Endothelial cell of umbilical vein (primary cell): ENCODE data around the gene LSM14B. TPM values are rescaled to one million over a fixed set of nuclear protein-coding genes. Genes with fewer than 3 reads are reported as not detected.

Experiments
- BruUV-seq: library from RNA; stranded (reverse); fragments of 400-500 nt; replicated peaks from 2 replicates; lab custom pipeline; 2021; lab: Mats Ljungman, UMichigan
- CTCF ChIA-PET: fragments of 300-600, 350-600 bp; sonication (Branson Sonifier 250); formaldehyde crosslinking; loops from one replicate; lab custom pipeline; 2021; ENCODE audit warnings: antibody characterized with exemption, inconsistent platforms; lab: Charles Lee
- POLR2A ChIA-PET: fragments of 300-600, 350-600 bp; sonication (Branson Sonifier 250); formaldehyde crosslinking; loops from one replicate; lab custom pipeline; 2021; ENCODE audit warnings: antibody characterized with exemption, inconsistent platforms; lab: Charles Lee
- DNase-seq: peaks from one replicate; pipeline ENCODE4 v3.0.0-alpha.2; 2011; ENCODE audit warnings: low read depth, low spot score
- FAIRE-seq: peaks from 2 replicates; lab custom pipeline; 2011; peaks lifted over from hg19 to GRCh38; lab: Jason Lieb, UNC
- H2AFZ ChIP-seq: 2 replicates; pipeline ENCODE4 v1.6.0; 2012; ENCODE audit warnings: low read depth, low read length, control low read depth, inconsistent platforms
- H3K27ac ChIP-seq: 2 replicates; pipeline ENCODE4 v1.5.1; 2011; ENCODE audit warnings: low read depth, mild to moderate bottlenecking, control low read depth, low read length, moderate library complexity; ENCODE audit not compliant: insufficient read depth
- H3K27me3 ChIP-seq, 2 experiments: 2 replicates each; pipeline versions ENCODE4 v1.6.0 to v1.6.1; 2011; ENCODE audit warnings: low read length in 2 of 2, mixed read lengths in 1 of 2; ENCODE audit not compliant: control insufficient read depth in 2 of 2, insufficient read depth in 2 of 2
- H3K36me3 ChIP-seq, 2 experiments: 2 replicates in 1 of 2; 3 replicates in 1 of 2; pipeline ENCODE4 v1.5.1; 2011; ENCODE audit warnings: low read length in 2 of 2, mild to moderate bottlenecking in 1 of 2, moderate library complexity in 1 of 2; ENCODE audit not compliant: control insufficient read depth in 2 of 2, insufficient read depth in 2 of 2; ENCODE audit errors: extremely low read depth in 1 of 2
- H3K4me1 ChIP-seq: 3 replicates; pipeline ENCODE4 v1.5.1; 2011; ENCODE audit warnings: mild to moderate bottlenecking, low read length; ENCODE audit not compliant: control insufficient read depth, insufficient read depth; ENCODE audit errors: extremely low read depth
- H3K4me2 ChIP-seq: 2 replicates; pipeline ENCODE4 v1.6.1; 2011; ENCODE audit warnings: low read length, control low read depth, mixed read lengths; ENCODE audit not compliant: insufficient read depth
- H3K4me3 ChIP-seq, 3 experiments: fragments of 200-600 bp in 1 of 3; sonication (generic), shearing (Covaris generic) in 1 of 3; replicated peaks in 1 of 3; 2 replicates each; pipeline ENCODE4 v1.5.1; 2011 to 2016; ENCODE audit warnings: control low read depth in 3 of 3, low read length in 3 of 3, mild to moderate bottlenecking in 2 of 3, inconsistent platforms in 1 of 3, low read depth in 1 of 3, moderate library complexity in 1 of 3; ENCODE audit not compliant: insufficient read depth in 1 of 3
- H3K79me2 ChIP-seq: 2 replicates; pipeline ENCODE4 v1.6.0; 2012; ENCODE audit warnings: low read length, inconsistent platforms; ENCODE audit not compliant: control insufficient read depth, insufficient read depth
- H3K9ac ChIP-seq: replicated peaks from 2 replicates; pipeline ENCODE3; 2011; ENCODE audit warnings: low read length, control low read depth; ENCODE audit not compliant: insufficient read depth; ENCODE audit errors: extremely low read depth
- H3K9me1 ChIP-seq: replicated peaks from 3 replicates; pipeline ENCODE4 v1.6.0; 2011; ENCODE audit warnings: mild to moderate bottlenecking, low read length; ENCODE audit not compliant: control insufficient read depth, insufficient read depth; ENCODE audit errors: extremely low read depth
- H3K9me3 ChIP-seq: replicated peaks from 2 replicates; pipeline ENCODE4 v1.5.1; 2012; ENCODE audit warnings: low read length, inconsistent platforms; ENCODE audit not compliant: control insufficient read depth, insufficient read depth
- H4K20me1 ChIP-seq: replicated peaks from 2 replicates; pipeline ENCODE3; 2011; ENCODE audit warnings: mild to moderate bottlenecking, low read length; ENCODE audit not compliant: control insufficient read depth, insufficient read depth; ENCODE audit errors: extremely low read depth
- EZH2 ChIP-seq: IDR thresholded peaks from 2 replicates; pipeline ENCODE4 v1.6.1; 2012; ENCODE audit warnings: borderline replicate concordance, low read depth, mild to moderate bottlenecking, moderate library complexity, low read length, inconsistent platforms; ENCODE audit not compliant: severe bottlenecking
- FOS ChIP-seq: IDR thresholded peaks from 2 replicates; pipeline ENCODE4 v1.6.1; 2011; ENCODE audit warnings: mild to moderate bottlenecking, low read length, moderate library complexity, borderline replicate concordance; ENCODE audit not compliant: insufficient read depth
- GATA2 ChIP-seq: IDR thresholded peaks from 2 replicates; pipeline ENCODE4 v1.7.0; 2011; ENCODE audit warnings: low read depth, mild to moderate bottlenecking, moderate library complexity, mixed read lengths, low read length; ENCODE audit not compliant: insufficient read length, insufficient read depth
- JUN ChIP-seq: IDR thresholded peaks from 2 replicates; pipeline ENCODE4 v1.6.1; 2011; ENCODE audit warnings: borderline replicate concordance, low read depth; ENCODE audit not compliant: insufficient read length, insufficient read depth
- MYC ChIP-seq: IDR thresholded peaks from one replicate; pipeline ENCODE4 v1.6.1; 2011; ENCODE audit warnings: mild to moderate bottlenecking, low read depth, low read length
- POLR2A ChIP-seq: IDR thresholded peaks from 2 replicates; pipeline ENCODE4 v1.6.1; 2012; ENCODE audit warnings: low read depth, mild to moderate bottlenecking, control low read depth, low read length
- POLR2AphosphoS5 ChIP-seq: IDR thresholded peaks from 2 replicates; pipeline ENCODE4 v1.6.1; 2012; ENCODE audit warnings: low read depth, mild to moderate bottlenecking, control low read depth, low read length, moderate library complexity; ENCODE audit not compliant: insufficient read depth
- dilution Hi-C: fragments of 300-500 bp; cut with MboI; formaldehyde crosslinking; loops from one replicate; pipeline ENCODE4 v1.15.0; 2019; ENCODE audit warnings: low sequenced_read_pairs; ENCODE audit not compliant: extremely low pct_ligation_motif_present
- intact Hi-C: fragments of 100-400 bp; cut with micrococcal nuclease; formaldehyde crosslinking; loops from one replicate; pipeline ENCODE4 v1.10.0; 2022
- polyA plus RNA-seq, 4 experiments: library from polyadenylated mRNA; depleted of rRNA in 3 of 4; stranded (reverse) in 3 of 4; unstranded in 1 of 4; fragments of >200 nt; gene quantifications; 2 replicates each; pipeline versions ENCODE4 v1.2.1 to v1.2.3, GENCODE V29; 2011 to 2012; ENCODE audit warnings: missing spikeins in 1 of 4
- total RNA-seq: library from RNA; stranded (reverse); gene quantifications from 2 replicates; pipeline ENCODE4 v1.2.3, GENCODE V29; 2021
- TF ChIP-seq, protein P1 (sequence below): IDR thresholded peaks from 2 replicates; pipeline ENCODE4 v1.6.1; 2011; ENCODE audit not compliant: insufficient read depth, insufficient read length
- TF ChIP-seq, protein P2 (sequence below), 2 donors: IDR thresholded peaks; 1 replicate in 1 of 2; 2 replicates in 1 of 2; pipeline ENCODE4 v1.5.1; 2011; ENCODE audit warnings: low read length in 2 of 2, mild to moderate bottlenecking in 2 of 2, moderate library complexity in 2 of 2, control low read depth in 1 of 2, inconsistent platforms in 1 of 2, low read depth in 1 of 2; ENCODE audit not compliant: insufficient read depth in 1 of 2; ENCODE audit errors: extremely low read depth in 1 of 2

LSM14B gene
- total and polyA plus RNA-seq, 2 donors (not counting 3 experiments of a cell fraction or from before 2014, with no cell fraction given) = 32.5 to 34.0 TPM

DNA sequence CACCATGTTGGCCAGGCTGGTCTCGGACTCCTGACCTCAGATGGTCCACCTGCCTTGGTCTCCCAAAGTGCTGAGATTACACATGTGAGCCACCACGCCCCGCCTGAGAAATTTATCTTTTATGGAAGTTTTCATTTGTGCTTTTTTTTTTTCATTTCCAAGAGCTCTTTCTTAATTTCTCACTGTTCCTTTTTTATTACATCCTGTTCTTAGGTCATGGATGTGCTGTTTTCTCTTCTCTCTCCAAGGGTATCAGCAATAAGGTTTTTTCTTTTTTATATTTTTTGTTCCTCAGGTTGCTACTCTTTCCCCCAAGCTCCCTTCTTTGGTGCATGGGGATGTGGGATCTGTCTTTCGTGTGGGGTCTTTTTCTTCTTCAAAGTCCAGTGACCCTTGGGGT lies 21.2 kb upstream of the LSM14B start:
- H3K9me3 ChIP-seq = no peaks in the 10 kb centered on the region
- H3K27ac ChIP-seq = no peak overlapping the region
- no peak overlapping the region for H3K9ac ChIP-seq
- DNase-seq = no peak
- intact Hi-C loops = no loop called here
- ChIA-PET CTCF (interaction anchor here (0.9 to 1.3 kb wide), 2 partner anchors 9 to 11 kb away, joined by 3 read pairs; no protein-coding TSS in a partner anchor), POLR2A (no interaction called here)
- H4K20me1 ChIP-seq = no peaks in the 10 kb centered on the region
- no peaks in the 10 kb centered on the region for H3K36me3 ChIP-seq
- no peak overlapping the region for H3K4me3 ChIP-seq
- FAIRE-seq = no peak
- no peaks in the 10 kb centered on the region for H3K27me3 ChIP-seq
- H3K4me2 ChIP-seq = no peak overlapping the region
- no peaks in the 10 kb centered on the region for H3K4me1 ChIP-seq
- no peaks in the 10 kb centered on the region for H3K9me1 ChIP-seq
- dilution Hi-C loops = no loop called here
- no peaks in the 10 kb centered on the region for H3K79me2 ChIP-seq
- BruUV-seq = no TSS peak
- TF ChIP-seq FOS = no peak
- no peak for TF ChIP-seq EZH2
- TF ChIP-seq, protein P1, sequence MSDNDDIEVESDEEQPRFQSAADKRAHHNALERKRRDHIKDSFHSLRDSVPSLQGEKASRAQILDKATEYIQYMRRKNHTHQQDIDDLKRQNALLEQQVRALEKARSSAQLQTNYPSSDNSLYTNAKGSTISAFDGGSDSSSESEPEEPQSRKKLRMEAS = no peak
- no peak for TF ChIP-seq POLR2A
- TF ChIP-seq MYC = no peak
- no peak for TF ChIP-seq JUN
- no peak overlapping the region for H2AFZ ChIP-seq

DNA sequence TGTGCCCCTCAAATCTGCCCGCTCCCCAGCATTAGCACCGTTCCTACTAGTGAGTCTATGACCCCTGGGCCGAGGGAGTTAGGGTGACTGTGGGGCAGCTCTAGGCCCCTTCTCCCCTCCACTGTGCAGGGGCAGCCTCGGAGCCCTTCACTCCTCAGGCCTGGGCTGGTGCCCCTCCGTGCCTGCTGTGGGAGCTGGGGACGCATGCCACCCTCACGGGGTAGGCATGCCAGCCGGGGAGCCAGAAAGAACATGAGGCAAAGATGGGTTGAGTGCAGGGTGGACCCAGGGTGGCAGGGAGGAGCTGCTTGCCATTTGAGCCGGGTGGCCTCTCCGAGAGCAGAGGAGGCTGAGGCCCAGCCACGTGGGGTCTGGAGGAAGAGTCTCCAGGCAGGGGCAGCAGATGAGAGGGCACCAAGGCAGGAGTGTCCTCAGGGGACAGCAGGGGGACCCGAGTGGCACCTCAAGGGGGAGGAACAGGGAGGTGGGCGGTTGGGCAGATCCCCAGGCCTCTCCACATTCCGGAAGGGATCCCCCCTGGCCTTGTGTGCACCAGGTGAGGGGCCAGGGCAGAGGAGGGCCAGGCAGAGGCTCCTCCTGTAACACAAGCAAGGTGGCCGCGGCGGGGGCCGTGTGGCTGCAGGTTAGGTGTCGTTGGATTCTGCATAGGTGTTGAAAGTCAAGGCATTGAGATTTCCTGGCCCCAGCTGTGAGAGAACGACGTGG lies 18.6 kb upstream of the LSM14B start:
- H3K36me3 ChIP-seq = no peaks in the 10 kb centered on the region
- H2AFZ ChIP-seq = no peak overlapping the region
- no peaks in the 10 kb centered on the region for H3K4me1 ChIP-seq
- H3K4me3 ChIP-seq = no peak overlapping the region
- peaks cover 4% of the 10 kb centered on the region for H3K9me3 ChIP-seq
- H3K27me3 ChIP-seq = no peaks in the 10 kb centered on the region
- no TSS peak for BruUV-seq
- ChIA-PET CTCF (no interaction called here), POLR2A (no interaction called here)
- H3K79me2 ChIP-seq = no peaks in the 10 kb centered on the region
- intact Hi-C loops (no loop called here), dilution Hi-C loops (no loop called here)
- no peaks in the 10 kb centered on the region for H4K20me1 ChIP-seq
- no peak overlapping the region for H3K27ac ChIP-seq
- FAIRE-seq (no peak), DNase-seq (no peak)
- H3K9ac ChIP-seq = no peak overlapping the region
- H3K4me2 ChIP-seq = no peak overlapping the region
- TF ChIP-seq, protein P1 = no peak
- TF ChIP-seq POLR2AphosphoS5 (no peak), FOS (no peak), POLR2A (no peak), EZH2 (no peak), MYC (no peak), GATA2 (no peak), JUN (no peak)
- TF ChIP-seq, protein P2, sequence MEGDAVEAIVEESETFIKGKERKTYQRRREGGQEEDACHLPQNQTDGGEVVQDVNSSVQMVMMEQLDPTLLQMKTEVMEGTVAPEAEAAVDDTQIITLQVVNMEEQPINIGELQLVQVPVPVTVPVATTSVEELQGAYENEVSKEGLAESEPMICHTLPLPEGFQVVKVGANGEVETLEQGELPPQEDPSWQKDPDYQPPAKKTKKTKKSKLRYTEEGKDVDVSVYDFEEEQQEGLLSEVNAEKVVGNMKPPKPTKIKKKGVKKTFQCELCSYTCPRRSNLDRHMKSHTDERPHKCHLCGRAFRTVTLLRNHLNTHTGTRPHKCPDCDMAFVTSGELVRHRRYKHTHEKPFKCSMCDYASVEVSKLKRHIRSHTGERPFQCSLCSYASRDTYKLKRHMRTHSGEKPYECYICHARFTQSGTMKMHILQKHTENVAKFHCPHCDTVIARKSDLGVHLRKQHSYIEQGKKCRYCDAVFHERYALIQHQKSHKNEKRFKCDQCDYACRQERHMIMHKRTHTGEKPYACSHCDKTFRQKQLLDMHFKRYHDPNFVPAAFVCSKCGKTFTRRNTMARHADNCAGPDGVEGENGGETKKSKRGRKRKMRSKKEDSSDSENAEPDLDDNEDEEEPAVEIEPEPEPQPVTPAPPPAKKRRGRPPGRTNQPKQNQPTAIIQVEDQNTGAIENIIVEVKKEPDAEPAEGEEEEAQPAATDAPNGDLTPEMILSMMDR (IDR thresholded peaks at IDR 0.05; ENCODE audit: extremely low read depth in 1 of 2, insufficient read depth in 1 of 2, low read depth in 1 of 2, low read length in 2 of 2) = no peak
- no peaks in the 10 kb centered on the region for H3K9me1 ChIP-seq
